Measurements from ENCODE around the gene SARS2. TPM values are rescaled to one million over a fixed set of nuclear protein-coding genes. Genes with fewer than 3 reads are reported as not detected.

Gene SARS2
- total RNA-seq, 1 experiment from 2014 or later: 26.7 TPM

GRCh38 chr19:38880882-38881609 is 49.5 kb downstream of the SARS2 start:
- H4K20me1 ChIP-seq (ENCODE audit: low read length): no peaks in the 10 kb centered on the region
- ChIA-PET POLR2A (ENCODE audit: unreplicated experiment) (no interaction called here), CTCF (no interaction called here)
- no peaks in the 10 kb centered on the region for H3K9me3 ChIP-seq (ENCODE audit: low read length)
- H3K9ac ChIP-seq (ENCODE audit: low read length): no peak overlapping the region
- H3K4me3 ChIP-seq (ENCODE audit: low read length): no peak overlapping the region
- no peak overlapping the region for H3K4me2 ChIP-seq (ENCODE audit: low read length)
- no peak overlapping the region for H2AFZ ChIP-seq (ENCODE audit: low read length)
- no TSS peak for BruUV-seq (replicated peaks)
- no peak overlapping the region for H3K27ac ChIP-seq (ENCODE audit: low read length)
- no peaks in the 10 kb centered on the region for H3K4me1 ChIP-seq (ENCODE audit: insufficient read depth, low read length)
- no peaks in the 10 kb centered on the region for H3K9me2 ChIP-seq (replicated peaks; ENCODE audit: low read length)
- DNase-seq (no peak), ATAC-seq (no peak)
- intact Hi-C loops (cut with micrococcal nuclease): no loop called here
- TF ChIP-seq EZH2 (IDR thresholded peaks at IDR 0.05; ENCODE audit: low read length, unreplicated experiment): no peak
- no peak for TF ChIP-seq CTCF (conservative IDR thresholded peaks at IDR 0.05; ENCODE audit: low read depth, low read length)
- no peak for TF ChIP-seq EZH2phosphoT487 (IDR thresholded peaks at IDR 0.05; ENCODE audit: borderline replicate concordance, low read length)
- no peaks in the 10 kb centered on the region for H3K79me2 ChIP-seq (ENCODE audit: low read length)
- no peaks in the 10 kb centered on the region for H3K27me3 ChIP-seq (ENCODE audit: low read length)
- no peaks in the 10 kb centered on the region for H3K36me3 ChIP-seq (ENCODE audit: low read depth, low read length)
- no peaks in the 10 kb centered on the region for H3F3A ChIP-seq (ENCODE audit: low read length, unreplicated experiment)

GRCh38 chr19:38880076-38880881 is 50.3 kb downstream of the SARS2 start:
- Histone ChIP-seq H4K20me1 (ENCODE audit: low read length) (no peaks in the 10 kb centered on the region), H3K4me3 (ENCODE audit: low read length) (no peak overlapping the region), H3F3A (ENCODE audit: low read length, unreplicated experiment) (no peaks in the 10 kb centered on the region), H3K9me2 (replicated peaks; ENCODE audit: low read length) (no peaks in the 10 kb centered on the region), H3K4me1 (ENCODE audit: insufficient read depth, low read length) (no peaks in the 10 kb centered on the region), H2AFZ (ENCODE audit: low read length) (no peak overlapping the region), H3K27ac (ENCODE audit: low read length) (no peak overlapping the region), H3K9ac (ENCODE audit: low read length) (no peak overlapping the region), H3K36me3 (ENCODE audit: low read depth, low read length) (no peaks in the 10 kb centered on the region), H3K9me3 (ENCODE audit: low read length) (no peaks in the 10 kb centered on the region), H3K27me3 (ENCODE audit: low read length) (no peaks in the 10 kb centered on the region), H3K4me2 (ENCODE audit: low read length) (no peak overlapping the region), H3K79me2 (ENCODE audit: low read length) (no peaks in the 10 kb centered on the region)
- TF ChIP-seq EZH2 (IDR thresholded peaks at IDR 0.05; ENCODE audit: low read length, unreplicated experiment) (no peak), CTCF (conservative IDR thresholded peaks at IDR 0.05; ENCODE audit: low read depth, low read length) (no peak), EZH2phosphoT487 (IDR thresholded peaks at IDR 0.05; ENCODE audit: borderline replicate concordance, low read length) (no peak)
- BruUV-seq (replicated peaks): no TSS peak
- no peak for ATAC-seq
- ChIA-PET POLR2A (ENCODE audit: unreplicated experiment) (no interaction called here), CTCF (no interaction called here)
- intact Hi-C loops (cut with micrococcal nuclease): no loop called here
- DNase-seq: no peak

GRCh38 chr19:38879400-38879751 is 51.2 kb downstream of the SARS2 start:
- DNase-seq (no peak), ATAC-seq (no peak)
- Histone ChIP-seq H3K4me3 (ENCODE audit: low read length) (no peak overlapping the region), H4K20me1 (ENCODE audit: low read length) (no peaks in the 10 kb centered on the region), H3K9ac (ENCODE audit: low read length) (no peak overlapping the region), H3F3A (ENCODE audit: low read length, unreplicated experiment) (no peaks in the 10 kb centered on the region), H3K4me2 (ENCODE audit: low read length) (no peak overlapping the region), H3K9me3 (ENCODE audit: low read length) (no peaks in the 10 kb centered on the region), H3K27ac (ENCODE audit: low read length) (no peak overlapping the region), H3K79me2 (ENCODE audit: low read length) (no peaks in the 10 kb centered on the region), H3K9me2 (replicated peaks; ENCODE audit: low read length) (no peaks in the 10 kb centered on the region), H3K27me3 (ENCODE audit: low read length) (no peaks in the 10 kb centered on the region), H3K36me3 (ENCODE audit: low read depth, low read length) (no peaks in the 10 kb centered on the region), H2AFZ (ENCODE audit: low read length) (no peak overlapping the region), H3K4me1 (ENCODE audit: insufficient read depth, low read length) (no peaks in the 10 kb centered on the region)
- CTCF ChIA-PET: no interaction called here
- POLR2A ChIA-PET (ENCODE audit: unreplicated experiment): no interaction called here
- BruUV-seq (replicated peaks): no TSS peak
- TF ChIP-seq CTCF (conservative IDR thresholded peaks at IDR 0.05; ENCODE audit: low read depth, low read length) (no peak), EZH2 (IDR thresholded peaks at IDR 0.05; ENCODE audit: low read length, unreplicated experiment) (no peak)
- intact Hi-C loops (cut with micrococcal nuclease): no loop called here

Measured in PC-3 (cell line).